Measurements from ENCODE around the gene HSD17B12. TPM values are rescaled to one million over a fixed set of nuclear protein-coding genes. Genes with fewer than 3 reads are reported as not detected.

HSD17B12 gene
- total RNA-seq, 1 donor from 2014 or later: 102 TPM

DNA sequence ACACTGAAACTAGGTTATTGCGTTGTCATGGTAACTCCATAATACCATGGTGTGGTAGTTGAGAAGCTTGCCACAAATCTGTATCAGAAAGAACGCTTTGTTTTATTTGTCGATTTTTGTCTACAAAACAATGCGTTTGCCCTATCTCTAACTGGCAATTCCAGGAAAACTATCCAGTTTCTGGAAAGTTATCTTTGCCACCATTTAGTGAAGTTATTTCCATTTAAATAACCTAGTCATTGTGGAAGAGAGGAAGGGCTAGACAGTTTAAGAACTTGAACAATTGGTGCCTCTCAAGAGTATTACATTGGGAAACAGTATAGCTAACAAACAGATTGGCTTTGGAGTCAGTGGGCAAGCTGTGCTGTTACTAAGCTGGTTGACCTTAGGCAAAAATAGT lies 7.9 kb downstream of the HSD17B12 start:
- no peak overlapping the region for H3K4me3 Mint-ChIP-seq
- H3K79me2 ChIP-seq (ENCODE audit: low read depth): peaks cover 99% of the 10 kb centered on the region

DNA sequence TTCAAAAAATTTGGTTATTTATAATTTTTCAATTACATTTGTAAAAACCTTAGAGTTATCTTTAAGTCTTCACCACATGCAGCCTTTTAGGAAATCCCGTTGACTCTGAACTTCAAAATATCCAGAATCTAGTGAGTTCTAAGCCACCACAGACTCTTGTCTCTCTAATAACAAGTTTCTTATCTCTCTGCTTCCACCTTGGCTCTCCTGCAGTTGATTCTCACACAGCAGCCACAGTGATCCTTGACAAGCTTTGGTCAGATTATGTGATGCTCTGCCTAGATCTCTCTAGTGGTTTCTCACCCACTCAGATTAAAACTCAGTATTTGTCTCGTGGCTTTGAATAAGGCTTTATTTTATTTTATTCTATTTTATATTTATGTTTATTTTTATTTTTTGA lies 8.6 kb downstream of the HSD17B12 start:
- peaks cover 8% of the 10 kb centered on the region for H3K4me1 ChIP-seq
- Mint-ChIP-seq H3K36me3 (peaks cover 39% of the 10 kb centered on the region), H3K27ac (no peak overlapping the region)

More for the DNA sequence above, 7.9 kb downstream of the HSD17B12 start:
- Histone ChIP-seq H3K9me3 (ENCODE audit: low read depth) (no peaks in the 10 kb centered on the region), H3K9ac (no peak overlapping the region), H3K27ac (no peak overlapping the region), H3K4me1 (peaks cover 11% of the 10 kb centered on the region), H4K20me1 (ENCODE audit: low read depth) (peaks cover 46% of the 10 kb centered on the region), H3F3A (ENCODE audit: low read depth) (no peaks in the 10 kb centered on the region), H3K4me3 (no peak overlapping the region), H3K36me3 (no peaks in the 10 kb centered on the region), H2AFZ (replicated peaks) (no peak overlapping the region), H3K4me2 (no peak overlapping the region), H3K27me3 (no peaks in the 10 kb centered on the region)
- Mint-ChIP-seq H3K4me1 (peaks cover 5% of the 10 kb centered on the region), H3K36me3 (peaks cover 42% of the 10 kb centered on the region), H3K9me3 (peaks cover 2% of the 10 kb centered on the region), H3K27me3 (ENCODE audit: insufficient read depth, low read depth) (no peaks in the 10 kb centered on the region), H3K27ac (no peak overlapping the region)
- TF ChIP-seq, protein P1, sequence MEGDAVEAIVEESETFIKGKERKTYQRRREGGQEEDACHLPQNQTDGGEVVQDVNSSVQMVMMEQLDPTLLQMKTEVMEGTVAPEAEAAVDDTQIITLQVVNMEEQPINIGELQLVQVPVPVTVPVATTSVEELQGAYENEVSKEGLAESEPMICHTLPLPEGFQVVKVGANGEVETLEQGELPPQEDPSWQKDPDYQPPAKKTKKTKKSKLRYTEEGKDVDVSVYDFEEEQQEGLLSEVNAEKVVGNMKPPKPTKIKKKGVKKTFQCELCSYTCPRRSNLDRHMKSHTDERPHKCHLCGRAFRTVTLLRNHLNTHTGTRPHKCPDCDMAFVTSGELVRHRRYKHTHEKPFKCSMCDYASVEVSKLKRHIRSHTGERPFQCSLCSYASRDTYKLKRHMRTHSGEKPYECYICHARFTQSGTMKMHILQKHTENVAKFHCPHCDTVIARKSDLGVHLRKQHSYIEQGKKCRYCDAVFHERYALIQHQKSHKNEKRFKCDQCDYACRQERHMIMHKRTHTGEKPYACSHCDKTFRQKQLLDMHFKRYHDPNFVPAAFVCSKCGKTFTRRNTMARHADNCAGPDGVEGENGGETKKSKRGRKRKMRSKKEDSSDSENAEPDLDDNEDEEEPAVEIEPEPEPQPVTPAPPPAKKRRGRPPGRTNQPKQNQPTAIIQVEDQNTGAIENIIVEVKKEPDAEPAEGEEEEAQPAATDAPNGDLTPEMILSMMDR (IDR thresholded peaks at IDR 0.05): no peak
- TF ChIP-seq EZH2phosphoT487 (IDR thresholded peaks at IDR 0.05) (no peak), EZH2 (IDR thresholded peaks at IDR 0.05) (no peak)
- no peak for DNase-seq (ENCODE audit: low spot score)

DNA sequence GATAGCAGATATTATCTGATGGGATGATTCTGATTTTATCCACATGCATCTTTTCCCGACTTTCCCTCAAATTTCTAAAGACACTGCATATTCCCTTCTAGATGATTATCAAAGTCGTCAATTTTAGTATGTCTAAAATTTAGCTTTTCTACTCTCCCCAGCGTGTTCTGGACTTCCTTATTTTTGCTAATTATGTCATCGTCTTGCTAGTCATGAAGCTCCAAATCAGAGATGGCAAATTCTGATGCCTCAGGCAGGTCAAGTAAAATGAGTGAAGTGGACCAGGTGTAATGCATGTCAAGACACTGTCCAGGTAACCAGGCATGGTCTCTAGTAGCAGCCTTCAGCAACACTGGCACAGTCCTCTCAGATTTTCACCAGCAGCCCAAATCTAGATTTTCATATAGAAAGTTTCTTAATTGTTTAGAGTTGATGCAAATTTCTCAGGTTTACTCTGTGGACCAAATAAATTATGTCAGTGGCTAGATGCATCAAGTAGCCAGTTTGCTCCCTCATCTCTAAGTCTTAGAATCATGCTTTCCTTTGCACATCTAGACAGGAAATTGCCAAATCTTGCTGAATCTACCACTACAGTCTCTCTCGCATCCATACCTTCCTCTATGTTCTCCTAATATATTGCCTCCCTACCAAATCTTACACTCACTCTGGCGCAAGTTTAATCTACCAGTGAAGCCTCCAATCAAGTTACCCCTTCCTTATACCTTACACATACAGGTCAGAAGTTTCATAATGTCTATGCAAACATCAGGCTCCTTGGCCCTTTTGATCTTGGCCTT lies 10.6 kb downstream of the HSD17B12 start:
- Mint-ChIP-seq H3K4me3 (no peak overlapping the region), H3K9me3 (peaks cover 2% of the 10 kb centered on the region), H3K36me3 (peaks cover 27% of the 10 kb centered on the region), H3K27ac (no peak overlapping the region), H3K4me1 (peaks cover 3% of the 10 kb centered on the region), H3K27me3 (ENCODE audit: insufficient read depth, low read depth) (no peaks in the 10 kb centered on the region)
- peaks cover 100% of the 10 kb centered on the region for H3K79me2 ChIP-seq (ENCODE audit: low read depth)
- no peaks in the 10 kb centered on the region for H3K9me3 ChIP-seq (ENCODE audit: low read depth)
- H2AFZ ChIP-seq (replicated peaks): no peak overlapping the region
- no peaks in the 10 kb centered on the region for H3F3A ChIP-seq (ENCODE audit: low read depth)
- no peak overlapping the region for H3K4me3 ChIP-seq
- H3K4me2 ChIP-seq: no peak overlapping the region
- peaks cover 34% of the 10 kb centered on the region for H4K20me1 ChIP-seq (ENCODE audit: low read depth)
- no peak for TF ChIP-seq EZH2phosphoT487 (IDR thresholded peaks at IDR 0.05)
- H3K4me1 ChIP-seq: no peaks in the 10 kb centered on the region
- no peak overlapping the region for H3K9ac ChIP-seq
- H3K36me3 ChIP-seq: no peaks in the 10 kb centered on the region
- H3K27ac ChIP-seq: no peak overlapping the region
- no peaks in the 10 kb centered on the region for H3K27me3 ChIP-seq
- no peak for DNase-seq (ENCODE audit: low spot score)

More for the DNA sequence above, 8.6 kb downstream of the HSD17B12 start:
- H3K36me3 ChIP-seq: no peaks in the 10 kb centered on the region
- H3K4me3 Mint-ChIP-seq: no peak overlapping the region
- H3K27me3 Mint-ChIP-seq (ENCODE audit: insufficient read depth, low read depth): no peaks in the 10 kb centered on the region
- H3K9ac ChIP-seq: no peak overlapping the region
- H3K27ac ChIP-seq: no peak overlapping the region
- no peak overlapping the region for H2AFZ ChIP-seq (replicated peaks)
- no peak for DNase-seq (ENCODE audit: low spot score)
- peaks cover 99% of the 10 kb centered on the region for H3K79me2 ChIP-seq (ENCODE audit: low read depth)
- H3F3A ChIP-seq (ENCODE audit: low read depth): no peaks in the 10 kb centered on the region
- H3K4me1 Mint-ChIP-seq: peaks cover 5% of the 10 kb centered on the region
- H3K9me3 ChIP-seq (ENCODE audit: low read depth): no peaks in the 10 kb centered on the region
- TF ChIP-seq EZH2phosphoT487 (IDR thresholded peaks at IDR 0.05): no peak
- TF ChIP-seq EZH2 (IDR thresholded peaks at IDR 0.05): no peak
- TF ChIP-seq, protein P1 (IDR thresholded peaks at IDR 0.05): no peak
- H3K4me3 ChIP-seq: no peak overlapping the region
- H4K20me1 ChIP-seq (ENCODE audit: low read depth): peaks cover 46% of the 10 kb centered on the region
- H3K9me3 Mint-ChIP-seq: peaks cover 2% of the 10 kb centered on the region
- no peak overlapping the region for H3K4me2 ChIP-seq
- H3K27me3 ChIP-seq: no peaks in the 10 kb centered on the region

DNA sequence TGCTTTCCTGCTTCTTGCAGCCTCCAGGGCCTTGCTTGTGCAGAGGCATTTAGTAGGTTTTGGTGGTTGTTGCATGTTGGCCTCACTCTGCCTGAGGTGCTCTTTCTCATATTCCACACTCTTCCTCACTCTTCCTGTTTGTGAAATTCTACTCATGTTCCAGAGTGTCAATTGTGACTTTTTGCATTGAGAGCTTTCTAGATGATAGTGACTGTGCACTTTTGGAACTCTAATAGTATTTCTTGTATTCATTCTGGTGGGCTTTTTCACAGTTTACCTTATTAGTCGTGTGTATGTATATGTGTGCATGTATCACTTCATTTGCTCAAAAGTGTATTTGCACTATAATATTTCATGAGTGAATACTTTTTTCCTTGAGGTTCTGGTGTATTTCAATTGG lies 11.3 kb downstream of the HSD17B12 start:
- no peak overlapping the region for H3K4me2 ChIP-seq
- H3K27ac Mint-ChIP-seq: no peak overlapping the region
- no peaks in the 10 kb centered on the region for H3K27me3 Mint-ChIP-seq (ENCODE audit: insufficient read depth, low read depth)
- no peak overlapping the region for H3K27ac ChIP-seq
- peaks cover 32% of the 10 kb centered on the region for H4K20me1 ChIP-seq (ENCODE audit: low read depth)
- H3K4me3 Mint-ChIP-seq: no peak overlapping the region
- no peak for DNase-seq (ENCODE audit: low spot score)
- no peaks in the 10 kb centered on the region for H3K9me3 ChIP-seq (ENCODE audit: low read depth)
- H3K36me3 Mint-ChIP-seq: peaks cover 27% of the 10 kb centered on the region
- peaks cover 3% of the 10 kb centered on the region for H3K4me1 Mint-ChIP-seq
- H3F3A ChIP-seq (ENCODE audit: low read depth): no peaks in the 10 kb centered on the region
- H3K27me3 ChIP-seq: no peaks in the 10 kb centered on the region
- TF ChIP-seq EZH2 (IDR thresholded peaks at IDR 0.05) (no peak), EZH2phosphoT487 (IDR thresholded peaks at IDR 0.05) (no peak)
- TF ChIP-seq, protein P1 (IDR thresholded peaks at IDR 0.05): no peak
- no peaks in the 10 kb centered on the region for H3K36me3 ChIP-seq
- peaks cover 98% of the 10 kb centered on the region for H3K79me2 ChIP-seq (ENCODE audit: low read depth)
- peaks cover 2% of the 10 kb centered on the region for H3K9me3 Mint-ChIP-seq
- no peak overlapping the region for H3K9ac ChIP-seq
- no peak overlapping the region for H3K4me3 ChIP-seq
- no peaks in the 10 kb centered on the region for H3K4me1 ChIP-seq
- H2AFZ ChIP-seq (replicated peaks): no peak overlapping the region

Measured in neural progenitor cell (in vitro differentiated cells).